HG02588 (cell line): ENCODE measurements around the gene ELK1.

Experiments
- ATAC-seq: cut with Tn5 transposase; IDR thresholded peaks from one replicate; pipeline ENCODE4 v1.9.1; 2021; ENCODE audit warnings: mild to moderate bottlenecking, moderate library complexity; ENCODE audit not compliant: unreplicated experiment

Gene ELK1

DNA sequence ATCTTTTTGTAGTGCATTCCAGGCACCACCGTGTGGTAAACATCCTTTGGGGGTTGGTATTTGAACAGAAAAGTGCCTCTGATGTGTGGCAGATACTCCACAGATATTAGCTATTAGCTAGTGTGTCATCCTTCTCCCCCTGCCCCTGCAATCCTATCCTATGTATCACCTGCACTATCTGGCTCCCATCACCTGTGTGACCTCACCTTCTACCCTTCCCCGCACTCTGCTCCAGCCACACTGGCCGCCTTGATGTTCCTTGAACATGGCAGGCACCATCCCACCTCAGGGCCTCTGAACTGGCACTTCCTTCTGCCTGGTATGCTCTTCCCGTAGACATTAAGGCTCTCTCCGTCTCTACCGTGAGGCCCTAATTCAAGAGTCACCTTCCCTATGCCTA lies 3.7 kb downstream of the ELK1 start:
- no peak for ATAC-seq

DNA sequence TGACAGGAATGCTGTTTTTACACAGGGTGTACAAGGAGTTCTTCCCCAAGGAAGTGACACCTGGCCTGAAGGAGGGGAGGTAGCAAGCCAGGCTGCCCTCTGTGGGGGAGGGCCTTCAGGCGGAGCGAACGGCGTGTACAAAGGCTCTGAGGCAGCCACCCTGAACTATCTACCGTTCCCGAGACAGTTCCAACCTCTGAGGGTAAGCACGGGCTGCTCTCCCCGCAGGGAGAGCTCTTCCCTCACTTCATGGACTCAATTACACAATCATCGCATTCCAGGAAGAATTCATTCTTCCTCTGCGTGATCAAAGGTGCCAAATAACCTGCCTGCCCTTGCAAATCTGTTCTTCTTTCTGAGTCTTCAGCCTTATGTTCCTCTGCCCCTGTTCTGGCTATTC lies 4.8 kb downstream of the ELK1 start:
- ATAC-seq = no peak

DNA sequence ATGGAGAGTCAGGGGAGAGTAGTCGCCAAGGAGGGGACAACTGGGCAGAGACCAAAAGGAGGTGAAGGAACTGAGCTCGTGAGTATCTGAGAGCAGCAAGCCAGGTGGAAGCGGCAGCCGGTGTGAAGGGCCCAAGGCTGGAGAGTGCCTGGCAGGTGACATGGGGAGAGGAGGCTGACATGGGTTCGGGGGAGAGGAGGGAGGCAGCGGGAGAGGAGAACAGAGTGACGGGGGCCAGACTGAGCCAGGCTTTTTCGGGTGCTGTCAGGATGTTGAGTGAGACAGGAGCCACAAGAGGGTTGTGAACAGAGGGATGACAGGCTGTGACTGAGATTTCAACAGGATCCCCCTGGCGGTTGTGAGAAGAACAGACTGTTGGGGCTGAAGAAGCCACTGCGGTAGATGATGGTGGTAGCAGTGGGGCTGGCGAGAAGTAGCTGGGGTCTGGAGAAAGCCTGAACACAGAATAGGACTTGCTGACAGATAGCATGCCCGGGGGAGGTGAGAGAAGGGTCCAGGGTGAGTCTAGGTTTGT lies 5.7 kb downstream of the ELK1 start:
- no peak for ATAC-seq

DNA sequence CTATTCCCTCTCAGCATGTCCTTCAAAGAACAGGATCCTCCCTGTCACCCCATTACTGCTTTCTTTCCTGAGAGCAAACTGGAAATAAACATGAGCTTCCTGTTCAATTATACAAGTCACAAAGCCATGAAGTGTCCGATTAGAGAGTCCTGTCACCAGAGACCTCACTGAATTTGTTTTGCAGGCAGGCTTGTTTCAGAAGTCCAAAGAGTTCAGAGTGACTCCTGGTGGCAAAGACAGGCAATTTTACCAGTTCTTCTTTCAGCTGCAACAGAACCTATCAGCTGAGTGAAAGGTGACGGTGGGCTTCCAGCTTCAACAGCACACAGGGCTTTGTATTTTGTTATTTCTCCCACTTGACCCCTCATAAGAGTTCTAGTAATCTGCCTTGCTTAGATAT lies 6.4 kb downstream of the ELK1 start:
- no peak for ATAC-seq

DNA sequence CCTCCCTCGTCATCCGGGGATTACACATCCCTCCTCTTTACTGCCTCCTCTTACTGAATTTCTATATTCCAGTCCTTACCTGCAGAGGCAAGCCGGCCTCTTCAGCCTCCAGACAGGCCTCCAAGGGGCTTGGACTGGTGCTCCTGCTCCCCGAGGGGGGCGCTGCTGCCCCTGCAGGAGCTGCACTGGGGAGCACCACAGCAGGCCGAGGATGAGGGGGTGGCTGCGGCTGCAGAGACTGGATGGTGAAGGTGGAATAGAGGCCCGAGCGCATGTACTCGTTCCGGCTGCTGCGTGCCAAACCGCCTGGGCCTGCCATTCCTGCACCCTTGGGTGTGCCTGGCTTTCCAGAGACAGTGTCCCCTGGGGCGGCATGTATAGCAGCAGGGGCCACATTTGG lies 11.5 kb downstream of the ELK1 start:
- ATAC-seq = no peak

DNA sequence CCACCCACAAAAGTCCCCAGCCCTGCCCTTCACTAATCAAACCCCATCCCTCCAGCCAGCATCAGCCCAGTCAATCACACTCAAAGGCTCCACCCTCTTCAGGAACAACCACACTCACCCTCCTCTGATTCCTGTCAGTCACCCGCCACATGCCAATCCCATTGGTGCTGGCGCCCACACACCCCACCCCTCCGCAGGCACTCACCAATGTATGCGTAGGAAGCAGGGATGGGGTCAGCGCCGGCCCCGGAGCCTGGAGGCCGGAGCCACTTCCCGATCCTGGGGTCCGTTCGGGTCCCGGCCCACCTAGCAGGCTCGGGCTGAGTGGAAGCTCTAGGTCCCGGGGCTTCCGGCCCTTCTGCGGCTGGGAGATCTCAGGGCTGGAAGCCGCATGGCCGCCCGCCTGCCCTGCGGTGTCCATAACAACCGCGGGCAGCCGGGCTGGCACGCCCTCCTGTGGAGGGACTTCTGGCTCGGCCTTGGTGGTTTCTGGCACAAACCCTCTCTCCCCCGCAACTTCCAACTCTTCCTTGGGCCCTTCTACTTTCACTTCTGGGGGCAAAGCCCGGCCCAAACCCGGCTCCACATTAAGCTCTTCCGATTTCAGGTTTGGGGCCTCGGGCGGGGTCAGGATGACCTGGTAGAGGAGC lies 12.7 kb downstream of the ELK1 start:
- ATAC-seq = no peak

DNA sequence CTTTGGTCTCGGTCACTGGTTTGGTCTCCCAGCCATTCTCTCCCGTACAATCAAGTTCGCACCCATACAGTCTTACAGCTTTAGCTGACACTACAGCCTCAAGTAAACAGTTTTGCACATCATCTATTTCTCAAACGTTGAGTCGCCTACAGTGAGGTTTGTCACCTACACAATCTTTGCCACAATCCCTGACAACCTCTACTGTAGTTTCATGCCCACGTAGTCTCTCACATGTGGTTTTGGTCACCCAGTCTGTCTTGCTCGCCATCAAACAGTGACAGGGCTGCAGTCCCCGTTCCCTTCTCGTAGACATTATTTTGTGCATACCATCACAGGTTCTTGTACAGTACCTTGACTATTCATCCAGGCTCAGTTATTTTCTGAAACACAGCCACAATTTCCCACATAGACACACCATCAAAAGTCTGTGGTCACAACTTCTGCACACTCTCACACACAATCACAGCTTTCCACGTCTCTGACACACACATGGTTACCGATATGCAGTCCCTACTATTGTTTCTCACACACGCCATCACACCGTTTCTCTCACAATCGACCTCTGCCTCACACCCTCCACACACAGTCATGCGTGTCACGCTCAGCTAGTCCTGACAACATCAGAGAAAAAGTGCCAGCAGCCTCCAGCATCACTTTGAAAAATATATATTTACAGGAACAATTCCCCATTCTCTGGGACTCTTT lies 15.3 kb downstream of the ELK1 start:
- ATAC-seq = no peak

DNA sequence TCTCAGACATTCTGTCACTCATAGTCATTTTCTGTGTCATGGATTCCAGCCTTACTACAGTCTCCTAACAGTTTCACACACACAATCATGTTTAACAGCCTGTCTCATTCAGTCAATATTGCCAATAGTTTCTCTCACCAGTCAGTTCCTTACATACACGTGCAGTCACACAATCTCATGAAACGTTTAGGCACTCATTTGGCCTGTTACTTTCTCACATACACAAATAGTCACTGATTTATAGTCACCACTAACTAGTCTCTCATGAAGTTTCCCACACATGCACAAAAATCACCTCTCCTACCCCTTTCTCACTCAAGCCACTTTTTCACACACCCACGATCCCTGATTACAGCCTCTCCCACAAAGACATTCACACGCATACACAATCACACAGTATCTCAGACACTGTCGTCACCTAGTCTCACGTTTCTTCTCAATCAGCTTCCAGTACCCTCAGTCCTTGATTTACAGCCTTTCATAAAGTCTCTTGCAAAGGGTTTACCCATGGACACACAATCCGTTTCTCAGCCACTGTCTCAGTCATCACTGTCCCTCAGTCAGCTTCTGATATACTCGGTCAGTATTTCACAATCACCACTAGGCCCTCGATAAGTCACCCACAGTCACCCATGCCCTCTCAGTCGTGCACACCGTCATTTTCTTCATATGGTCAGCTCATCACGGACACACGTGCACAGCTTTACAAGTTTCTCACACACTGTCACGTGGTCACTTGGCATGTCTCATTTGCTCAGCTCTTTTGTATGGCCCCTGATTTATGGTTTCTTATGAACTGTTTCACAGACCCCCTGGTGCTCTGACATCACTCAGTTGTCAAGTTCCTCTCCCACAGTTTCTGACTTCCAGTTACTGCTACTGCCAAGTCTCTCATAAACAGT lies 16.4 kb downstream of the ELK1 start:
- no peak for ATAC-seq

DNA sequence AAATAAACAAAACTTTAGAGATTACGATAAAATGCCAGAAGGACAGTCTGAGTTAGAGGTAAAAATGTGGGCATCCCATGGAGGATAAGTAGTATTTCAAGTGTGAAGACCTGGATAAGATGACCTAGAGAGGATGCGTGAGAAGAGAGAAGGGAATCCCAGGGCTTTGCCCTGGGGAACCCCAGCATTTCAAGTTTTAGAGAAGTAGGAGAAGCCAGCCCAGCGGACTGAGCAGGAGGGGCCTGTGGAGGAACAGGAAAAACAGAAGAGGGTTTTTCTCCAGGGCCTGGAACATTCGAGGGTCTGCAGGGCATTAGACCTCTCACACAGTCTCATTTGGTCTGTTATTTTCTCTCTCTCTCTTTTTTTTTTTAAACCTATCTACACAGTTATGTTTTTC lies 17.7 kb downstream of the ELK1 start:
- no peak for ATAC-seq

DNA sequence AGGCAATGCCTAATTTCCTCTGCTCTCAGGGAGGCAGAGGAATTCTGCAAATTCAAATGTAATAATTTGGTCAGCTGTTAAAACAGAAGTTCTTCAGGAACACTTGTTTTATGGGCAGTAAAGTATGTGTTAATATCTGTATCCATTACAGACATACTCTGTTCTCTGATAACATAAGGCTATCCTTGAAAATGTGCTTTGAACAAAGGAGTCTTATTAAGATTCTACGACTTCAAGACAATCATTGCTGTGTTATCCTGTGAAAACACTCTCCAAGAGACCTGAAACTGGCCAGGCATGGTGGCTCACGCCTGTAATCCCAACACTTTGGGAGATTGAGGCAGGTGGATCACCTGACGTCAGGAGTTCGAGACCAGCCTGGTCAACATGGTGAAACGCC lies 18.7 kb downstream of the ELK1 start:
- ATAC-seq = no peak

DNA sequence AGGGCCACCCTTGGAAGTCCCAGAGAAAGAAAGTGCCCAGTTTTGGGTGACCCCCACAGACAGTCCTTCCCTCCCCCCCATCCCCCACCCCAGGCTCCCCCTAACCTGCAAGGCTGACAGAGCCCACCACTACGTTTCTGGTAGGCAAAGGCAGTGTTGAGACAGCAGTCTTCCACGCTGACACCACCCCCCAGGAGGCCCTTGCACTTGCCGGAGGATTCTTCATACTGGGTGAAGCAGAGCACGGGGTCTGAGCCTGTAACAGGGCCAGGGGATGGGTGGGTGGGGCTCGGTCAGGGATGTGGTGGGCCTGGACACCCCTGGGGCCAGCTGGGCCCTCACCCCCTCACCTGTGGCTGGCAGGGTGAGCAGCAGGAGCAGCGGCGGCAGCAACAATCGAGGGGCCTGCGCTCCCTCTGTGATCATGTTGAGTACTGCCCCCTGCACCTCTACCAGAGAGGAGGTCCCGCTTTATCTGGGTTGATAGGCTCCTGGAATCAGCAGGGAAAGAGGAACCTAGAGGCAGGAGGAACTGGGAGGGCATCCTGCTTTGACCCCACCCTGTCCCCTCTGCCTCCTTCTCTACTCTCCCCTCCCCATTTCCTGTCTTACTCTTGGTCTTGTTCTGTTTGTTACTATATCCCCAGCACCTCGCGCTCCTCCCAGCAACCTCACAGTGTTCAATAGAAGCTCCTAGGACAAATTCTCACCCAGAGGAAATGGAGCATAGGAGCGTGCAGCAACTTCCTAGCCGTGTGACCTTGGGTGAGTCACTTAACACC lies 20.8 kb downstream of the ELK1 start, which contains the start of gene CFP:
CFP (minus strand) TSS at position 512 of the 782 bp plus-strand sequence; CDS start at position 426, 86 bp downstream.
- ATAC-seq = no peak

DNA sequence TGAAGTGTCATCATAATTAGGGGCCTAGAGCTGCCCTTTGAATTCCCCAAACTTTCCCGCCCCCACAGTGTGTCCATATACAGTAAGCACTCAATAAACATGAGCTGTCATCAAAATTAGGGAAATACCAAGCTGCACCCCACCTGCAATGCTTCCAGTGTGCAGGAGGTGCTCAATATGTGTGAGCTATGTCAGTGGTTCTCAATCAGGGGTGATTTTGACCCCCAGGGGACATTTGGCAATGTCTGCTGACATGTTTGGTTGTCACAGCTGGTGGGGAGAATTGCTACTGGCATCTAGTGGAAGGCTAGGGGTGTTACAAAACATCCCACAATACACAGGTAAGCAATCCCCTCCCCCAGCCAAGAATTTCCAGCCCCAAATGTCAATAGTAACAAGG lies 21.4 kb downstream of the ELK1 start:
- ATAC-seq = no peak

DNA sequence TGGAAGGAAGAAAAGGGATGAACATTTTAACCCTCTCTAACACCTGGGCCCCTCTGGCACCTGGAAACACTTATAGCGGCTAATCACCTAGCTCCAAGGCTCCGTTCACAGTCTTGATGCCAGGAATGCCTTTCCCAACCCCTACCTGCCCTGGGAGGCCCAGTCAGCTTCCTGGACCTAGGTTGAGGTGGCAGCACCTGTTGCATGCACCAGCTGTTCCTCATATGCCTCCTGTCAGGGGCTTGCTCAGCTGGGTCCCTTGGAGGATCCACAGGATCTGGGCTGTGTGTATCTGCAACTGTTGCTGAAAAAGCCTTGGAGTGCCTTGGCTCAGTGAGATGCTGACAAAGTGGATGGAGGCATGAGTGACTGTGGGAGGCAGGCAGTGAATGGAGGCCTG lies 25.0 kb downstream of the ELK1 start:
- no peak for ATAC-seq

DNA sequence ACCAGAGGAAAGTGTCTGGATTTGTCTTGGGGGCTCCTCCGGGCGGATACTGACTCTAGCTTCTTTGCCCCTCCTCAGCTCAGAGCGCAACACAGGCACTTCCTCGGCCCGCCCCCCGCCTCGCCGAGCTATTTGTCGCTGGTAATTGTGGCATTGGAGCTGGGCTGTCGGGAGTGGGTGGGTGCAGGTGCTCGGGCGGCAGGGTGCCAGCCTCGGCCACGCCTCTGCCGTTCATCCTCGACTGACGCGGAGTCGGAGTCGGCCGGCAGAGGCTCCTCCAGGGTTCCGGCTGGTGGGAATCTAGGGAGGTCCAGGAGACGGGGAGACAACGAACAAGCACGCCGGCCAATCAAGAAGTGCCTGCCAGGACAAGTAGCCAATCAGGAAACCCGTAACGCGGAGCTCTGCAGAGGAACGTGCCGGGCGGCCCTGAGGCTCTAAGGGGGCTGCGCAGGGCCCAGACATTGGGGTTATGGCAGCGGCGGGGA lies 26.8 kb downstream of the ELK1 start:
- ATAC-seq = no peak

DNA sequence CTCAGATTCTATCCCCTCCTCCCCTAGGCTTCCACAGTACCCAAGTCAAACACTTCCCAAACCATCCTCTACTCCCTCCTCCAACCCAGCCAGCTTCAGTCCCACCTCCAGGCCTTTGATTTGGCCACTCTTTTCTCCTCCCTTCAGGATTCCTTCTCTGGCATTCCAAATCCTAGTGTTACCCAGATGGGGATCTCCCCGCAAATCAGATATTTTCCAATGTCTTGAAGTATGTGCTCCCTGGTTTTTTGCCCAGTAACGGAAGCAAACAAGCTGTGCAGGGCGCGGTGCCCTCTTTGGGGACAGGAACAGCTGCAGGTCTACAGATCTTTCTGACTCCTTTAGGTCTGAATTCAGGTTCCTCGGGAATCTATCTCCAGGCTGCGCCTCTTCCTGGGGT lies 28.5 kb downstream of the ELK1 start:
- ATAC-seq = no peak

DNA sequence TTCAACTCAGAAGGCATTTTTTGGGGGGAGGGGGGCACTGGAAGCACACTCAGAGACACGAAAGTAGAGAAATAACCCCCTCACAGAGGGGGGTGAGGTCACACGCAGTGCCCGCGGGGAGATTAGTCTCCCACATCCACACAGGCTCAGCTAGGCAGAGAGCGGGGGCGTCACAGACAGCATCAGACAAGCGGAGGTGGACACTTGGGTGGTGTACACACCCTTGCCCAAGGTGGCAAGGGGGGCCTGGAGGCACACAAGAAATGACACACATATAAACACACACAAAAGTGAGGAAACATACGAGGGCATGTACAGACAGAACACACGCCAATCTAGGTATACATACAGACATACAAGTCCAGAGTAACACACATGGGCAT lies 30.1 kb downstream of the ELK1 start:
- no peak for ATAC-seq

DNA sequence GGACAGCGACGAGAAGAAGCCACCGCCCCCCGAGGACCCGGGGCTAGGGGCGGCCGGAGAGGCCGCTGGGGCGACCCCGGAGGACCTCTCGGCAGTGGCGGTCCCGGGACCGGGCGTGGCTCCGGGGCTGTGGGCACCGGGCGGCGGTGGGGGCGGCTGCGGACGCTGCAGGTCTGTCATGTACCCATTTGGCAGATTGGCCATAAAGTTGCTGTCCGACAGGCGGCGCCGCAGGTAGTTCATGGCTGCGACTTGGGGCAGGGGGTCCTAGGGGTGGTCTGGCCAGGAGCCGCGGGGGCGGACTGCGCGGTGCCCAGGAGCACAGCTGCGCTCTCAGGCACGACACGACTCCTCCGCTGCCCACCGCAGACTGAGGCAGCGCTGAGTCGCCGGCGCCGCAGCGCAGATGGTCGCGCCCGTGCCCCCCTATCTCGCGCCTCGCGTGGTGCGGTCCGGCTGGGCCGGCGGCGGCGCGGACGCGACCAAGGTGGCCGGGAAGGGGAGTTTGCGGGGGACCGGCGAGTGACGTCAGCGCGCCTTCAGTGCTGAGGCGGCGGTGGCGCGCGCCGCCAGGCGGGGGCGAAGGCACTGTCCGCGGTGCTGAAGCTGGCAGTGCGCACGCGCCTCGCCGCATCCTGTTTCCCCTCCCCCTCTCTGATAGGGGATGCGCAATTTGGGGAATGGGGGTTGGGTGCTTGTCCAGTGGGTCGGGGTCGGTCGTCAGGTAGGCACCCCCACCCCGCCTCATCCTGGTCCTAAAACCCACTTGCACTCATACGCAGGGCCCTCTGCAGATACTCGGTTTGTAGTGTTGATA lies 30.7 kb downstream of the ELK1 start, which contains the start of gene SYN1:
SYN1 (minus strand) TSS at position 372 of the 817 bp plus-strand sequence; CDS start at position 243, 129 bp downstream.
- peak; percentile 67 for ATAC-seq

DNA sequence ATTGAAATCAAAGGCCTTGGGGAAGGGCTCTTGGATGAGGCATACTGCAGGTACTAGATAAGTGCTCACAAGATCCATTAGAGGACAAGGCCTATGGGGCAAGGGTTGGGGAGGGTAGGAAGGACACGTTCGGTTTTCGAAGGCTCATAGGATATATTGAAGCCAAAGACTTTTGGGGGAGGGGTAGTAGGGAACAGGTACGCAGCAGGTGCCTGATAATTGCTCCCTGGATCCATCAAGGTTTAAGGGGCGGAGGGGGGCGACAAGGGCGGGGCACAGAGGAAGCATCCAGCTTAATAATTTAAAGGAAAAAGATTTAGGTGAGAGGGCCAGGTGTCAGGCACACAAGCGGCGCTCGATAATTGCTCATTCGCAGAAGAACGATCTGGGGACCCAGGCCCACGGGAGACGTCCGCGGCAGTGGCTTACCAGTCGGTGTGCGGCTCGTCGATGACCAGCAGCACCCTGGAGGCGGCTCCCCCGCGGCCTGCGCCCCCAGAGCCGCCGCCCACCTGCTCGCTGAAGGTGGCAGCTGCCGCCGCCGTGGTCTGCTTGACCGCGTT lies 31.4 kb downstream of the ELK1 start:
- ATAC-seq = no peak

DNA sequence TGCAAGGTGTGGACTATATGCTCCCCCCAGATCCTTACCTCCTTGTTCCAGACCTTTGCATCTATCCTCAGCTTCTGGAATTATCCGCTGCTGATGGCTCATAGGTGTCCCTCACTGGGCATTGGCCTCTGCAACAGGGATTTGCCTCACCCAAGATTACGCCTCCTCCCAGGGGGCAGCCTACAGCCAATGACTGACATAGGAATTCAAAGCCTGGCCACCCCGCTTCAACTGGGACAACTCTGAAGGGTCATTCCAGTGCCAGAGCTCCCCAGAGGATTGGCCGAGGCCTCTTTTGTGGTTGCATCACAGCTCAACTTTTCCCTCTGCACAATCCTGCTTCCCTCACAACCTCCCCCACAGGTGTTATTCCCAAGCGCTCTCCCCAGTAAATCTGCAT lies 35.7 kb downstream of the ELK1 start:
- ATAC-seq = no peak
